Measurements from ENCODE around the gene GRB10.

Gene GRB10

GRCh38 chr7:50621973-50622490 is 160.7 kb downstream of the GRB10 start:
- FAIRE-seq (no peak), DNase-seq (ENCODE audit: insufficient read length, low spot score) (no peak)

- DNase-seq (ENCODE audit: insufficient read length, low spot score) (no peak), FAIRE-seq (no peak)
Observed at GRCh38 chr7:50621206-50621605, 161.5 kb downstream of the GRB10 start.

GRCh38 chr7:50620433-50620832 is 162.3 kb downstream of the GRB10 start:
- FAIRE-seq (no peak), DNase-seq (ENCODE audit: insufficient read length, low spot score) (no peak)

DNA sequence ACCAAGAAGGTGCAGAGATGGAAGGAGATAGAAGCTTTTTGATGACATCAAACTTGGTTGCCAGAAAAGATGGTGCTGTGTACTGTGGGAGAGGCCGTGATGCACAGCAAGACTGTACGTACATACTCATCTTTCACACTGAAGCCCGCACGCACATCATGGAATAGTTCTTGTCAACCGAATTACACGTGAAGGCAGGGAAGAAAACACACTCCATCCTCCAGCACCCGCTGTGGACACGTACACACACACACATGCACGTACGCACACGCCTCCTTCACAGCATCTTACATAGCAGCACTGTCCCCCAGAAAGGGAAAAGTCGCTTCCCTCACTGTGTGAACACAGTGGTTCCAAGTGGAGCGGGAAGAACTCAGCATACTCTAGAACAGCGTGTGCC is 163.0 kb downstream of the GRB10 start:
- FAIRE-seq (no peak), DNase-seq (ENCODE audit: insufficient read length, low spot score) (no peak)

- FAIRE-seq (no peak), DNase-seq (ENCODE audit: insufficient read length, low spot score) (no peak)
Observed at GRCh38 chr7:50618281-50618680, 164.4 kb downstream of the GRB10 start.

DNA sequence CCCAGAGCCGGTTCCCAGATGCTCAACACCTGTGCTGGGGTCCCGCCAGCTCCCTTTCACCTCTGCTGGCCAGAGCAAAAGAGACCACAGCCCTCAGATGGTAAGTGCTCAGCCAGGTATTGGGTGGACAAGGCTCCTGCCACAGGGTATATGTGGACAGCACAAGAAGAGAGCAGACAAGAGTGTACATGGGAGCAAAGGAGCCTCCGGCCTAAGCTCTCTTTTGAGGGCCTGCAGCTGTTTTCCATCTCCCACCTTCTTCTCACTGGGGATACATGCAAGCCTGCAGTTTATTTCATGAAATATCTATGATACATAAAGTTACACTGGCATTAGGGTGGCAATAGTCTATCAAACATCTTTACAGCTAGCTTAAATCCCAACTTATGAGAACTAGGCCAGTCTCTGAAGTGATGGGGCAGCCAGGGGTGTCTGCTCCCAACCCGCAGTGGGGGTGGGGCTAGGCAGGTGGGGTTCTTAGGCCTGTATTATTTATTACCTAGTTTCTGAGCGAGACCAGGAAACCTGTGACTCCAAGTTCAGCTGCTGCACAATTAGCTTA is 167.1 kb downstream of the GRB10 start:
- no peak for FAIRE-seq

DNA sequence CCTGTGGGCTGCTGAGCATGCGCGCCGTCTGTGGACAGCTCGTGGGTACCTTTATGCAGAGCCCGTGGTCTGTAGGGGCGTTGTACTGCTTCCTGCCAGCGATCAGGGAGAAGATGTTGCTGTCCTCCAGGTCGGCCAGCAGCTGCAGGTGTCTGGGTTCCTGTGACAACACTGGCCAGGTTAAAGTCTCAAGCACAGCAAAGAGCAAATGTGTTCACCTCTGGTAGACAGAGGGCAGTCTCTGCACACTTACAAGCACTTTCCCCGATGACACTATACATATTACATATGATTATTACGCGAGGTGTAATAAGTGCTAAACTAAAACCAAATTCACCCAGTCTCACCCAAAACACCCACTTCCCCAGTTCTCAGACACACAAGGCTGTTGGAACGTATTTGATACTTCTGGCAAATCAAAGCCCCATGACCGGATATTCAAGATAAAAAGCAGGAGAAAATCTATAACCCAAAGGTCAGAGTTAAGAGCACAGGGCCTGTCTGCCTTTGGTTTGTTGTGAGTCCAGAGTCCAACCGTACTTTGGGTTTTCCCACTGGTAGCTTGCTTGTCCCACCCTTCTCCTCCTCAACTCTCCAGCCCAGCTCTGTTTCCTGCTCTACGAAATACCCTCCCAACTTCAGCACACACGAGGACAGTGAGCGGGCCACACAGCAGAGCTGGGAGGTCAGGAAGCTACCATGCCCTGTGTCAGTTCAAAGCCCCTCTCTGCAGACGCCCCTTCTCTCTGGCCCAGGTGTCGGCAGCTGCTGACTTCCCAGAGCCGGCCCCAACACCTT is 167.8 kb downstream of the GRB10 start:
- FAIRE-seq (no peak), DNase-seq (ENCODE audit: insufficient read length, low spot score) (no peak)

More for the DNA sequence above, 167.1 kb downstream of the GRB10 start:
- DNase-seq (ENCODE audit: insufficient read length, low spot score), result no peak

DNA sequence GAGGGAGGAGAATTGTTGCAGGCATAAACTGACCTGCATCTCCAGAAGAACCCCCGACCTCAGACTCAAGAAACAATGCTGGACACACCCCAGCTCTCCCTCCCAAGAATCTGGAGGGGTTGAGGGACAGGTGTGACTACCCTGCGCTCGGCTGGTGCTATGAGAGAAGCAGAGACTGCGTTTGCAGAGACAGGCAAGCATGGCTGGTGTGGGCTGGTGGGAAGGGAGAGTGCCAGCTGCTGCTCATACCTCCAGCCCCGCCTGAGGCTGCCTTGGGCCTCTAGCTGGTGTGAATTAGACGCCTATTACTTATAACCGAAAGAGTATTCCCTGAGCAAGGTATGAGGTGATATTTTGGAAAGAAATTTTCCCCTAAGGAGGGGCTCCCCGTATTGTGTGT is 169.2 kb downstream of the GRB10 start:
- FAIRE-seq (no peak), DNase-seq (ENCODE audit: insufficient read length, low spot score) (no peak)

GRCh38 chr7:50612704-50613103 is 170.0 kb downstream of the GRB10 start:
- no peak for FAIRE-seq
- DNase-seq (ENCODE audit: insufficient read length, low spot score), result no peak

DNA sequence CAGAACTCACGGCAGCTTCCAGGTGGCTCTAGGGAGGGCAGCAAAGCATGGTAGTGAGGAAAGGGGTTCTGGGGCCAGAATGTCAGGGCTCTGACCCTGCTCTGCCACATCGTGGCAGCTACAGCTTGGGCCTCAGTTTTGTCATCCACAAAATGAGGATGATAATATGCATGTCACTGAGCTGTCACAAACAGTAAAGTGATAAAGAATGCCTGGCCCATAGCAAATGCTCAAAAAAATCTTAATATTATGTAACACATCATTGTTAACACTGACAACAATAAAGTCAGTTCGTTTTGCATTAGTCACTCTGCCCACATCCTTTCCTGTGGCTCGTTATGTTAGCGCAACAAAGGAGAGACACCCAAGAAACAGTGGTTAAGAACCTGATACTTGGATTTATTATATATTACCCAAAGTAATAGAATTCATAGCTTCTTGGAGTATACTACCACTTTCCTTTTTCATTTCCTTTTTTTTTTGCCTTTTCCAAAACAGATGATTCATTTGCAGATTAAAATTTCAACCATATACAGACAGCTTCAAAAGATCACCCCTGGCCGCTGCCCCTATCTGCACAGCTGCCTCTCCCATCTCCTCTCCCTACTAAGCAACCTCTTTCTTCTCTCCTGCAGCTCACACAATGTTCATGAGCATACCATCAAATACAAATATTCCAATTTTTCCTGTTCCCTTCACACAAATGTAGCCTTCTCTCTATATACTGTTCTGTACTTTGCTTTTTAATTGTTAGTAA is 172.0 kb downstream of the GRB10 start:
- no peak for FAIRE-seq
- DNase-seq (ENCODE audit: insufficient read length, low spot score), result no peak

GRCh38 chr7:50608196-50608906 is 174.3 kb downstream of the GRB10 start:
- FAIRE-seq (no peak), DNase-seq (ENCODE audit: insufficient read length, low spot score) (no peak)

DNA sequence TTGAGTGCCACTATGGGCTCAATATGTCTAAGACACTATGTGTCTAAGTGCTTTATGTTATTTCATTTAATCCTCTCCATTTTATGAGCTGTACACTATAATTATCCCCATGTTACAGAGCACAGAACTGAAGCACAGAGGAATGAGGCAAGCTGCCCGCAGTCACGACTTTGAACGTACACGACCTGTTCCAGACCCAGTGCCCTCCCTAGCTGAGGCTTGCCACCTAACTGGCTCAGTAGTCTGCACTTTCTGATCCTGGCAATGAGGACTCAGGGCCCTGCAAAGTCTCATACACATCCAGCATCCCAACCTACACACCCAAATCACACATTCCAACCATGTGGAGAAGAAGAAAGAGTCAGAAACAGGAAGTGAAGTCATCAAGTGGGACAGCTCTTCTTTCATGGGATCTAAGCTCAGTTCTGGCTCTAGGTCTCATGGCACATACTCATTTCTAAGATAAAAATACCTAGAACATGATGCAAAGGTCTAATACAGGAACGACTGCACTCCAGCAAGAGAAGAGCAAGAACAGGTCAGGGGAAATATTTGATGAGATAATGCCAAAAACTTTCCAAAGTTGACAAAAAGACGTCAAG is 175.1 kb downstream of the GRB10 start:
- no peak for DNase-seq (ENCODE audit: insufficient read length, low spot score)
- FAIRE-seq, result no peak

- FAIRE-seq, result no peak
- DNase-seq (ENCODE audit: insufficient read length, low spot score), result no peak
Observed at GRCh38 chr7:50605059-50605458, 177.6 kb downstream of the GRB10 start.

GRCh38 chr7:50603287-50603686 is 179.4 kb downstream of the GRB10 start:
- FAIRE-seq (no peak), DNase-seq (ENCODE audit: insufficient read length, low spot score) (no peak)

DNA sequence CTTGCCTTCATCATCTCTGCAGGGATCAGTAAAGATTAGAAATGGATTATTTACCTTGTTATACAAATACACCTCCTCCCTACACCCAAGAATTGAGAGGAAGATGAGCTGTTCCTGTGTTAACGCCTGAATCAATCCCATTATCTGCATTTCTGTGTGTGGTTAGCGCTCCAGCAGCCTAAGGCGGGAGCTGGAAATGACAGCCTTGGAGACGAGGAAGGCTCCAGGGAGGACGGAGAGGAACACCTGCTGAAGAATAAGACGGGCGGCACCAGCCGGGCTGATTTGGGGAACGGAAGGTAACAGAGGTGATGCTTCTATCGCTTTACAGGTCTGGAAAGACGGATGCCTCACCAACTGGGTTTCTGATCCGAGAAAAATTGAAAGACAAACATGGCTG is 183.3 kb downstream of the GRB10 start:
- no peak for FAIRE-seq

DNA sequence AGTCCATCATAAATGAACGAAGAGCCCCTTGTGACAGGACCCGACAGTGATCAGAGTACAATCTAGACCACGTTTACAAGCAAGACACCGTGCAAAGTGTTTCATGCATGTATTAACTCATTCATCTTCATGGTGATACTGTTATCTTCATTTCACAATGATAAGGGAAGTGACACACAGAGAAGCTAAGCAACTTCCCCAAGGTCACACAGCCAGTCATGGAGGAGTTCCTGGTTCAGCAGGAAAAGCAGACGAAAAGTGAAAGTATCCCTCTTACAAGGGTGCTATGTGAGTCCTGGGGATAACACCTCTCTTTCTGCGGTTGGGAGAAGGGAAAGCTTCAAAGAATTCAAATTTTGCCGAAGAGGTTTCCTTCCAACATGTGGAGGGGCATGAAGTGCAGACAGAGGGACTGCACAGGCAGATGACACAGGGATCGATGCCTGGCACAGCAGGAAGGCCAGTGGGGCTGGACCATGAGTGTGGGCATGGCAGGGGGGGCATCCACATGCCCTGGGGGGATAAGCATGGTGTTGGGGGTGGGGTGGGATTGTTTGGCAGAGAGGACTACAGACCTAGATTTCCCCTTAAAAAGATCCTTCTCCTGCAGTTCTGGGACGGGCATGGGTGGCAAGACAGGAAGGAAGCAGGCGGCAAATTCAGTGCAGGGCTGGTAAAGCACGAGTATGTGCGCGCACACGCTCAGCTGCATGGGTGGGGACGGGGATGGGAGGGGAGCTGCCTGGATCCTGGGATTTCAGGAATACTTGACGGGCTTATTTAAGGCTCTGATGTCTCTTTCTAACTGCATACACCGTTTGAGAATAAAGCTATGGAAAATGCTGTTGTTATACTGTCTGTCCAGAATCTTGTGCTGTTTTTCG is 184.0 kb downstream of the GRB10 start:
- no peak for DNase-seq (ENCODE audit: insufficient read length, low spot score)
- FAIRE-seq, result no peak

More for the DNA sequence above, 183.3 kb downstream of the GRB10 start:
- no peak for DNase-seq (ENCODE audit: insufficient read length, low spot score)

DNA sequence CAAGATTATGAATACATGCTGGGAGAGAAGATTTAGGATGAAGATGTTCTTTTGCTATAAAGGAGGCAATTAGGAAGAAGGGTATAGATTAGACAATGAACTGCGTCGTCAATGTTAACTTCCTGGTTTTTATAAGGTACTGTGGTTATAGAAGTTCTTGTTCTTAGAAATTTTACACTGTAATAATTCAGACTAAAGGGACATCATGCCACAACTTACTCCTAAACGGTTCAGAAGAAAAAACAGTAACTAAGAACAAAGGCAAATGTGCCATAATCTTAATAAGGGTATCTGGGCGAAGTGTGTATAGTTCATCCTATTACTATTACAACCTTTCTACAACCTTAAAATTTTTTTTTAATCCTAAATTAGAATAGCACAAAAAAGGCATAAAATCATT is 186.2 kb downstream of the GRB10 start:
- DNase-seq (ENCODE audit: insufficient read length, low spot score), result no peak
- FAIRE-seq, result no peak

DNA sequence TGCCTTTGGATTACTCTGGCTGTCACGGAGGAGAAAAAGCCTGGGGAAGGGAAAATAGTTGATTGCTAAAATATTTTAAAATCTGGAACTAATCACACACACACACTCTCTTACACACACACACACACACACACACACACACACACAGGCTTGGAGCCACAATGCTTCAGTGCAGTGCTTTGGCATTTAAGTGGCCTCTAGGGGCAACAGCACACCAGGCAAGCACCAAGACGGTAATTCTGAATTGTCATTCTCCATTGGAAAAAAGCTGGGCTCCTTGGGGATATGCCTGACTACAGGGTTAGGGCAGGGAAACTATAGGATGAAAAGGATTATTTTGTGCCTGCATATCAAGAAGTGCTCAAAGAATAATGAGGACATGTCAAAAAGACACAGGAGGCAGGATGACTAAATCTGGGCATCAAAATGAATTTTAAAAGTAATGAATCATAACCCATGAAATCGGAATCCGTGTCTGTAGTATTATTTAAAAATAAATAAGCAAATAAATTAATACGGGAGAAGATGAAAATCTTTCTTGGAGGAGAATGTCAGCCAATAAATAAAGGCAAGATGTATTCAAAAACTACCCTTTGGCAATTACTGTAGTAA is 187.1 kb downstream of the GRB10 start:
- no peak for DNase-seq (ENCODE audit: insufficient read length, low spot score)
- FAIRE-seq, result no peak
